OCI-LY1 (cell line): ENCODE data around the gene PTGES3L.

Source experiments
- H2AFZ ChIP-seq: fragments of 200-600 bp; sonication (generic), shearing (Covaris generic); 2 replicates; pipeline ENCODE4 v1.6.0; 2014; ENCODE audit warnings: antibody characterized with exemption, mild to moderate bottlenecking, low read length
- H3F3A ChIP-seq: fragments of 200-600 bp; sonication (generic), shearing (Covaris generic); 2 replicates; pipeline ENCODE4 v1.6.0; 2014; ENCODE audit warnings: mild to moderate bottlenecking, antibody characterized with exemption, low read length, moderate library complexity; ENCODE audit not compliant: insufficient read depth
- H3K27ac ChIP-seq: fragments of 200-600 bp; sonication (generic); 2 replicates; pipeline ENCODE4 v1.5.1; 2014; ENCODE audit warnings: low read length, mixed run types, mild to moderate bottlenecking, low read depth; ENCODE audit not compliant: poor library complexity, severe bottlenecking
- H3K27me3 ChIP-seq: fragments of 200-600 bp; sonication (generic); 2 replicates; pipeline ENCODE4 v1.6.0; 2014; ENCODE audit warnings: antibody characterized with exemption, mild to moderate bottlenecking, low read length, moderate library complexity; ENCODE audit not compliant: insufficient read depth
- H3K36me3 ChIP-seq: fragments of 200-600 bp; sonication (generic); 2 replicates; pipeline ENCODE4 v1.6.1; 2014; ENCODE audit warnings: mild to moderate bottlenecking, antibody characterized with exemption, low read length, moderate library complexity, mixed read lengths; ENCODE audit not compliant: insufficient read depth
- H3K4me1 ChIP-seq: fragments of 200-600 bp; sonication (generic); 2 replicates; pipeline ENCODE4 v1.5.1; 2014; ENCODE audit warnings: mild to moderate bottlenecking, low read length, moderate library complexity; ENCODE audit not compliant: insufficient read depth, severe bottlenecking
- H3K4me2 ChIP-seq: fragments of 200-600 bp; sonication (generic), shearing (Covaris generic); 2 replicates; pipeline ENCODE4 v1.6.1; 2014; ENCODE audit warnings: low read length
- H3K4me3 ChIP-seq: fragments of 200-600 bp; sonication (generic); 2 replicates; pipeline ENCODE4 v1.5.1; 2014; ENCODE audit warnings: low read length, low read depth, mild to moderate bottlenecking, mixed read lengths; ENCODE audit not compliant: poor library complexity, severe bottlenecking
- H3K79me2 ChIP-seq: fragments of 200-600 bp; shearing (Covaris generic); 2 replicates; pipeline ENCODE4 v1.6.1; 2016; ENCODE audit warnings: mixed run types, low read length, mixed read lengths; ENCODE audit not compliant: insufficient read depth
- H3K9ac ChIP-seq: fragments of 200-600 bp; sonication (generic), shearing (Covaris generic); 2 replicates; pipeline ENCODE4 v1.6.1; 2014; ENCODE audit warnings: mild to moderate bottlenecking, low read length, mixed read lengths
- H3K9me2 ChIP-seq: fragments of 200-600 bp; sonication (generic), shearing (Covaris generic); 2 replicates; pipeline ENCODE4 v1.6.1; 2014; ENCODE audit warnings: low read depth, mild to moderate bottlenecking, low read length, mixed read lengths
- H3K9me3 ChIP-seq: fragments of 200-600 bp; shearing (Covaris generic); 2 replicates; pipeline ENCODE4 v1.6.1; 2014; ENCODE audit warnings: low read length, mixed read lengths
- H4K20me1 ChIP-seq: fragments of 200-600 bp; sonication (generic), shearing (Covaris generic); 2 replicates; pipeline ENCODE4 v1.6.0; 2016; ENCODE audit warnings: mild to moderate bottlenecking, low read length; ENCODE audit not compliant: insufficient read depth
- EZH2 ChIP-seq: fragments of 200-600 bp; sonication (generic), shearing (Covaris generic); IDR thresholded peaks from 2 replicates; pipeline ENCODE4 v1.8.0; 2017; ENCODE audit warnings: borderline replicate concordance, mixed run types, mild to moderate bottlenecking, antibody characterized with exemption, low read length, moderate library complexity, mixed read lengths
- TF ChIP-seq, protein P1 (sequence below): fragments of 200-600 bp; sonication (generic), shearing (Covaris generic); IDR thresholded peaks from 2 replicates; pipeline ENCODE4 v1.5.1; 2017; ENCODE audit warnings: mild to moderate bottlenecking, antibody characterized with exemption, low read length, moderate library complexity, mixed read lengths

PTGES3L gene

DNA sequence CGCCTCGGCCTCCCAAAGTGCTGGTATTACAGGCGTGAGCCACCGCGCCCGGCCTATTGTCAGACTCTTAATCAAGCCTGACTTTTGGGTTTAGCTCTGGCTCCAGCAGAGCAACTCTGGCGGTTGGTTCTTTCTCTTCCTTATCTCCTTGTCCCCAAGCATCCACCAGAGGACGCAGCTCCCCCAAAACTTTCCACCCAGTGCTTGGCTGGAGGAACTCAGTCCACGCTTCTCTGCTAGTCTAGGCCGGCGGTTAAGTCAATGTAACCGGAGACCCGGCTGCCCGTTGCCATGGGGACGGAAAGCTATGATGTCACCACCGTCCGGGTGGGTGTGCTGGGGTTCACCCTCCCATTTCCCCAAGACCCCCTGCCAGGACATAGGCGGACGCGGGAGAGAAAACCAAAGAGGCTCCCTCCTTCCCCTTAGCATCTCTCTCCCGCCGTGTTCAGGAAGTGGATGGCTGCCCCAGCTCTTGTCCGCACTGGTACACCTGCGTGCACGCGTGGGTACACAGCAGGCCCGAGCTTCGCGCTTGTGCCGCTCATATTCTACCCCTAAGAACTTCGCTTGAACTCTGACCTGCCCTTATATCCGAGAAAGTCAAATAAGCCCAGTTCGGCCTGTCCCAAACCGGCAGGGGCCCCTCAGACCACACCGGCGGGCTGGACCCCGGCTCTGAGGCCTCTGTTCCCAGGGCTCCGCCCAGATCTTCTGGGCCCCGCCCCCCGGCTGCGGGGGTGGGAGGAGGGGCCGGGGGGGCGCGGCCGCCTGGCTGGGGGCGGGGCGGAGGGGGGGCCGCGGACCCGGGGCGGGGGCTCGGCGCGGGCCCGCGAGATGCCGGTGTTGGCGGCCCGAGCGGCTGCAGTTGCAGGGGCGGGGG, 44.8 kb upstream of the PTGES3L start, which contains the start of gene RND2:
TSS of gene RND2 (plus strand) at position 825 of the 883 bp plus-strand sequence. CDS start 117 bp downstream, outside the sequence.
- Histone ChIP-seq H3K9me2 (no peaks in the 10 kb centered on the region), H3K4me1 (peaks cover 15% of the 10 kb centered on the region), H4K20me1 (no peaks in the 10 kb centered on the region), H3K4me2 (peak within 1 kb of the TSS; percentile 77), H3K27me3 (no peaks in the 10 kb centered on the region), H3F3A (no peaks in the 10 kb centered on the region), H3K9me3 (no peaks in the 10 kb centered on the region), H3K36me3 (no peaks in the 10 kb centered on the region), H3K27ac (no peak within 1 kb of the TSS), H2AFZ (no peak within 1 kb of the TSS), H3K4me3 (peak within 1 kb of the TSS; percentile 63), H3K9ac (peak within 1 kb of the TSS; percentile 27; the same call in 1 of the 2 replicates), H3K79me2 (no peaks in the 10 kb centered on the region)
- TF ChIP-seq, protein P1, sequence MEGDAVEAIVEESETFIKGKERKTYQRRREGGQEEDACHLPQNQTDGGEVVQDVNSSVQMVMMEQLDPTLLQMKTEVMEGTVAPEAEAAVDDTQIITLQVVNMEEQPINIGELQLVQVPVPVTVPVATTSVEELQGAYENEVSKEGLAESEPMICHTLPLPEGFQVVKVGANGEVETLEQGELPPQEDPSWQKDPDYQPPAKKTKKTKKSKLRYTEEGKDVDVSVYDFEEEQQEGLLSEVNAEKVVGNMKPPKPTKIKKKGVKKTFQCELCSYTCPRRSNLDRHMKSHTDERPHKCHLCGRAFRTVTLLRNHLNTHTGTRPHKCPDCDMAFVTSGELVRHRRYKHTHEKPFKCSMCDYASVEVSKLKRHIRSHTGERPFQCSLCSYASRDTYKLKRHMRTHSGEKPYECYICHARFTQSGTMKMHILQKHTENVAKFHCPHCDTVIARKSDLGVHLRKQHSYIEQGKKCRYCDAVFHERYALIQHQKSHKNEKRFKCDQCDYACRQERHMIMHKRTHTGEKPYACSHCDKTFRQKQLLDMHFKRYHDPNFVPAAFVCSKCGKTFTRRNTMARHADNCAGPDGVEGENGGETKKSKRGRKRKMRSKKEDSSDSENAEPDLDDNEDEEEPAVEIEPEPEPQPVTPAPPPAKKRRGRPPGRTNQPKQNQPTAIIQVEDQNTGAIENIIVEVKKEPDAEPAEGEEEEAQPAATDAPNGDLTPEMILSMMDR = peak; percentile 70
- TF ChIP-seq EZH2 = no peak

DNA sequence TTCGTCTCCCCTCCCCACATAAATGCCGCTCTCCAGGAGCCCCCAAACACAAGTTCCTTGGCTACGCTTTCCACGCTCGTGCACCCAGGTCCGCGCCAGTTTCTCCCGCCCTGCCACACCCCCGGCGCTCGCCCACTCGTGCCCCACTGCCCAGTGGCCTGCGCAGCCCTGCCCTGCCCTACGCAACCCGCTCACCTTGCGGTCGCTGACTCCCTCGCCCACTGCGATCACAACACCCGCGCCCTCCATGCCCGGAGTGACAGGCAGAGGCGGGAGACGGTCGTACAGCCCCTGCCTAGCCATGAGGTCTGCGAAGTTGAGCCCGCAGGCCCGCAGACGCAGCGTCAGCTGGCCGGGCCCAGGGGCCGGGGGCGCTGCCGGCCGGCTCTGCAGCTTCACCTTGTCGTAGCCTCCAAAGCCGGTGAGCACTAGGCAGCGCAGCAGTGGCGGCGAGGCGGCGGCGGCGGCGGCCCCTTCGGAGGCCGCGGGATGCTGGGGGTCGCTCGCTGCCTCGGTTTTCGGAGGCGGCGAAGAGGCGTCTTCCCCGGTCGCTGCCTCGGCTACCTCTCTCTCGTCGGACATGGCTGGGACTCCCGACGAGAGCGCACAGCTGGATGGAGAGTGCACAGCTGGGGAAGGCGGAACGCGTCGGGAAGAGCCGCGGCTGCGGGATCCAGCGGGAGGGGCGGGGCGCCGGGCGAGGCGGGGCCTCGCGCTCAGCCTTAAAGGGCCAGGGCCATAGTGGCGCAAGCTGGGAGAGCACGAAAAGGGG, 42.0 kb upstream of the PTGES3L start, which contains the start of gene VAT1:
TSS of gene VAT1 (minus strand) at position 645 of the 772 bp plus-strand sequence. CDS start at position 582, 63 bp downstream.
- no peaks in the 10 kb centered on the region for H3K36me3 ChIP-seq
- no peaks in the 10 kb centered on the region for H3K9me2 ChIP-seq
- peak within 1 kb of the TSS; percentile 71 for H3K9ac ChIP-seq
- no peaks in the 10 kb centered on the region for H3K27me3 ChIP-seq
- no peaks in the 10 kb centered on the region for H4K20me1 ChIP-seq
- TF ChIP-seq EZH2 = no peak
- TF ChIP-seq, protein P1 = no peak
- H3F3A ChIP-seq = no peaks in the 10 kb centered on the region
- peak within 1 kb of the TSS; percentile 93 for H3K4me3 ChIP-seq
- H3K4me2 ChIP-seq = peak within 1 kb of the TSS; percentile 93
- peaks cover 24% of the 10 kb centered on the region for H3K4me1 ChIP-seq
- no peak within 1 kb of the TSS for H3K27ac ChIP-seq
- H3K9me3 ChIP-seq = no peaks in the 10 kb centered on the region
- H2AFZ ChIP-seq = peak within 1 kb of the TSS; percentile 27
- H3K79me2 ChIP-seq = no peaks in the 10 kb centered on the region

DNA sequence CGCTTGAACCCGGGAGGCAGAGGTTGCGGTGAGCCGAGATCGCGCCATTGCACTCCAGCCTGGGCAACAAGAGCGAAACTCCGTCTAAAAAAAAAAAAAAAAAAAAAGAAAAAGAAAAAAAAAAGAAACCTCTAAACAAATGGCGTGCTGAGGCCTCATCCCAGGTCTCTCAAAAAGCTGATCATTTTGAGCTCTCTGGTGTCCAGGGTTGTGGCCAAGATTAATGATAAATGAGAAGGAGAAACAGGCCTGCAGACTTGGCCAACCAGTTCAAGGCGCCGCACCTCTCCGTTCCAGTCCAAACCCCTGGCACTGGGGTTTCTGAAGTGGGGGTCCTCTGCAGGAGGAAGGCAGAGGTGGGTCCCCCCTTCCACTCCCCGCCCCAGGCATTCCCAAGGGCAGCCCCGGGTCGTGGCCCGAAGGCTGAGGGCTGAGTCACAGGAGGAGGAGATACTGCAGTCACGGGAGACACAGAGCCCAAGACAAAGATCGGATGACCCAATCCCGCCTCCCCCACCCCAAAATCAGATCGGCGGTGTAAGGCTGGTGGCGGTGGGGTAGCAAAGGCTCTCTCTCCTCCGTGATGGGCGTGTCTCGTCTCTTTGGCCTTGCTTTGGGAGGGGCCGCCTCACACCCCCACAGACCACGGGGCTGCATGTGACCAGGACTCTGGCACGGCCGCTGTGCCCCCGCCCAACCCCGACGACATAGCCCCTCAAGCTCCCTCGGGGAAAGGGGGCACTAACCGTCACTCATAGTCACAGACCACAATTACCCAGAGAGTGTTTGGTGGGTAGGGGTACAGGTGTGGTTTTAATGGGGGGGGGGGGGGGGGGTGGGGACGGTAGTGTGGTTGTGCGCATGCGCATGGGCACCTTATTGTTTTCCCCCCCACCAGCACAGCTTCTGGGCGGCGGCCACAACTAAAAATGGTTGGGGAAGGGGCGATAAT, 41.2 kb upstream of the PTGES3L start:
- Histone ChIP-seq H3K4me3 (peak overlapping the region; percentile 93), H3K4me2 (peak overlapping the region; percentile 93), H3K9me2 (no peaks in the 10 kb centered on the region), H4K20me1 (no peaks in the 10 kb centered on the region), H3K36me3 (peaks cover 2% of the 10 kb centered on the region; the same call in 1 of the 2 replicates), H3F3A (no peaks in the 10 kb centered on the region), H3K79me2 (no peaks in the 10 kb centered on the region), H3K9me3 (no peaks in the 10 kb centered on the region), H3K9ac (peak overlapping the region; percentile 71), H3K27ac (no peak overlapping the region), H3K4me1 (peaks cover 24% of the 10 kb centered on the region), H3K27me3 (no peaks in the 10 kb centered on the region), H2AFZ (peak overlapping the region; percentile 27; the same call in 1 of the 2 replicates)
- TF ChIP-seq, protein P1 = no peak
- no peak for TF ChIP-seq EZH2
